GM20431 (cell line): ENCODE results near the gene ZMYM1.
"Not testable (repeated sequence)": the region's sequence is repeated elsewhere in the genome, so short reads cannot be mapped to it uniquely, and the experiment has no call there.

ENCODE experiments used
- in situ Hi-C: fragments of 300-500 bp; cut with MseI, MboI; formaldehyde crosslinking; loops from one replicate; pipeline ENCODE4 v1.15.0; 2020; ENCODE audit warnings: low sequenced_read_pairs; ENCODE audit not compliant: unreplicated experiment

Gene ZMYM1

DNA sequence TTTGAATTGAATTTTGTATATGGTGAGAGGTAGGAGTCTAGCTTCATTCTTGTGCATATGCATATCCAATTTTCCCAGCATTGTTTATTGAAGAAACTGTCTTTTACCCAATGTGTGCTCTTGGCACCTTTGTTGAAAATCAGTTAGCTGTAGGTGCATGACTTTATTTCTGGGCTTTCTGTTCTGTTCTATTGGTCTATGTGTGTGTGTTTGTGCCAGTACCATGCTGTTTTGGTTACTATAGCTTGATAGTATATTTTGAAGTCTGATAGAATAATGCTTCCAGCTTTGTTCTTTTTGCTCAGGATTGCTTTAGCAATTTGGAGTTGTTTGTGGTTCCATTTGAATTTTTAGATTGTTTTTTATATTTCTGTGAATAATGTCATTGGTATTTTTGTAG lies 9.4 kb upstream of the ZMYM1 start:
- in situ Hi-C loops: no loop called here

DNA sequence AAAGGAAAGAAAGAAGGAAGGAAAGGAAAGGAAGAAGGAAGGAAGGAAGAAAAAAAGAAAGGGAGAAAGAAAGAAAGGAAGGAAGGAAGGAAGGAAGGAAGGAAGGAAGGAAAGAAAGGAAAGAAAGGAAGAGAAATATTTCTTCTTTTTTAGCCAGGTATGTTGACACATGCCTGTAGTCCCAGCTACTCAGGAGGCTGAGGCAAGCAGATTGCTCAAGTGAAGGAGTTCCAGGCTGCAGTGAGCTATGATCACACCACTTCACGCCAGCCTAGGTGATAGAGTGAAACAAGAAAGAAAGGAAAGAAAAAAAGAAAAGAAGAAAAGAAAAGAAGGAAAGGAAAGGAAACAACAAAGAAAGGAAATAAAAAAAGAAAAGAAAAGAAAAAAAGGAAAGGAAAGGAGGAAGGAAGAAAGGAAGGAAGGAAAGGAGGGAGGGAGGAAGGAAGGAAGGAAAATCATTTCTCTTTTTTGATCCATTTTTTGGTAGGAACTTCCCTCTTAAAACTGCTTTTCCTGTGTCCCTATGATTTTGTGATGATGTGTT lies 5.8 kb upstream of the ZMYM1 start:
- in situ Hi-C loops: no loop called here

DNA sequence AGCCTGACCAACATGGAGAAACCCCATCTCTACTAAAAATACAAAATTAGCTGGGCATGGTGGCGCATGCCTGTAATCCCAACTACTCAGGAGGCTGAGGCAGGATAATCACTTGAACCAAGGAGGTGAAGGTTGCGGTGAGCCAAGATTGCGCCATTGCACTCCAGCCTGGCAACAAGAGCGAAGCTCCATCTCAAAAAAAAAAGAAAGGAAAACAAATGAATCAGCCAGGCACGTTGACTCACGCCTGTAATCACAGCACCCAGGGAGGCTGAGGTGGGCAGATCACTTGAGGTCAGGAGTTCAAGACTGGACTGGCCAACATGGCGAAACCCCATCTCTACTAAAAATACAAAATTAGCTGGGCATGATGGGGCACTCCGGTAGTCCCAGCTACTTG lies 2.8 kb upstream of the ZMYM1 start:
- in situ Hi-C loops: not testable (repeated sequence)

DNA sequence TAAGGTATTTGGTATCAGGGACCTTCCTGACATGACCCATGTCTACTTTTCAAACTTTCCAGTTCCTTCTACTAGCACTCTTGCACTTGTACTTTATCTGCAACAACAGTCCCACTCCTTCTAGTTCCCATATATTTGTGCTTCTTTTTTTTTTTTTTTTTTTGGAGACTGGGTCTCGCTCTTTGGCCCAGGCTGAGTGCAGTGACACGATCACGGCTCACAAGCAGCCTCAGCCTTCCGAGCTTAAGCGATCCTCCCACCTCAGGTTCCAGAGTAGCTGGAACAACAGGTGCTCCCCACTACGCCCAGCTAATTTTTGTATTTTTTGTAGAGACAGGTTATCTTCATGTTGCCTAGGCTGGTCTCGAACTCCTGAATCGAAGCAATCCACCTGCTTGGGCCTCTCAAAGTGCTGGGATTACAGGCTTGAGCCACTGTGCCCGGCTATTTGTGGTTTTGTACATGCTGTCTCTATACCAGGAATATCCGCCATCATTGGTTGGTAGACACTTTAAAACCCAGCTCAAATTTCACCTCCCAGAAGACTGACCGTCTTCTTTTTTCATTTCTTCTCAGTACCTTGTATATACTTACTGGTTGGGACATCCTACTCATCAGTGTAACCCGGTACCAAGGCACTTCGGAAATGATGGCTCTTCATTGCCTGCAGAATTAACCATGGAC lies 1.1 kb downstream of the ZMYM1 start:
- in situ Hi-C loops: no loop called here

DNA sequence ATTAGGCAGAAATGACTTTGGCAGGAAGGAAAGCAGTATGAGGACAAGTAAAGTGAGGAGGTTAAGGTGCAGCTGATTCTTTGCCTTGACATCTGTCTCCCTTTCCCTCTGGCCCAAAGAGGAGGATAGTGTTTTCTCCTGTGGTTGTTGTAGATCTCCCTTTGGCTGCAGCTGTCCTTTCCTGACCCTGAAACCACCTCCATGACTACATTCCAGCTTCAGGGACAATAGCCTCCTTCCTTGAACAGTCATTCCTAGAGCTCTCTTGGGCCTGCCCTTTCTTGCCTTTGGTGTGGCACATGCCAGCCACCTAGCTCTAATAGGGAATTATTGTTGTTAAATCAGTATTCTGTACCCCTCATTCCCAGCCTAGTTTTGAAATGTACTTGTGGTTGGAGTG lies 6.2 kb downstream of the ZMYM1 start:
- in situ Hi-C loops: no loop called here

DNA sequence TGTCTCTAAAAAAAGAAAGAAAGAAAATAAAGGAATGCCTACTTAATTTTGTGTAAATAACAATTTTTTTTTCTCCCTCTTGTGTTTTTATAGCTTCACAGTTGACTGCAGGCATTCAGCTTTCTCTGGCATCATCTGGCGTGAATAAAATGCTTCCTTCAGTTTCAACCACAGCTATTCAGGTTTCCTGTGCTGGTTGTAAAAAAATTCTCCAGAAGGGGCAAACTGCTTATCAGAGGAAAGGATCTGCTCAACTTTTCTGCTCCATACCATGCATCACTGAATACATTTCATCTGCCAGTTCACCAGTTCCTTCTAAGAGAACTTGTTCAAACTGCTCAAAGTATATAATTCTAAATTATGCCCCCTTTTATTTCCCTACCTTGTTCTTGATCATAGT lies 18.0 kb downstream of the ZMYM1 start:
- in situ Hi-C loops: no loop called here

DNA sequence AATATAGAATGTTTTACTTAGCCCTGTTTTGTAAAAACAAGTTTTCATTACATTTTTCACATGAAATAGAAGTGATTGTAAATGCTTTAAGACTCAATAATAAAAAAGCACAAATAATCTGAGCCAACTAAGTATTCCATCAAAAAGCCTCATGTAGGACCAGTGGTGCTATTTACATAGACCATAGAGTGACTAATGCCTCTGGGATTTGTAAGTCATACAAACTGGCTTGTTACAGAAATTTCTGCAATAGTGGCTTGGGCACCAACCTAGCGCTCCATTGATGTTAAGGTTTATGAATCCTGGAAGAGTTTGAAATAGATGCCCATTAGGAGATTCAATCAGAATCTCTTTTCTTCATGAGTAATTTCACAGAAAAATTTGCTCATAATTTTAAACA lies 31.9 kb downstream of the ZMYM1 start:
- in situ Hi-C loops: no loop called here

DNA sequence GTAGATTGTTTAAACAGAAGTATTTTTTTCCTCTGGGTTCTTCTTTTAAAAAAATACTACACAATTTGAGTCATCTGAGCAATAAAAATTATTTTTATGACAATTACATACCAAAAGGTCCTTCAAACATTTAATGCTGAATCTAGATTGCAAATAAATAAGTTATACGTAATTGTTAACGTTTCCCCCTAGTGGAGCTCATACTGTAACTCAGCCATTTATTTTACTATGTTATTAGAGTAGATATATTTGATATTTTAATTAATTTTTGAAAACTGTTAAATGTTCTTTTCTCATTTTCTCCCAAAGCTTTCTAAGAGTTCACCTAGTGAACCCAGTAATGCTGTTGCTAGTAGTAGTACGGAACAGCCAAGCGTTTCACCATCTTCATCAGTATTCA lies 33.5 kb downstream of the ZMYM1 start:
- in situ Hi-C loops: no loop called here

DNA sequence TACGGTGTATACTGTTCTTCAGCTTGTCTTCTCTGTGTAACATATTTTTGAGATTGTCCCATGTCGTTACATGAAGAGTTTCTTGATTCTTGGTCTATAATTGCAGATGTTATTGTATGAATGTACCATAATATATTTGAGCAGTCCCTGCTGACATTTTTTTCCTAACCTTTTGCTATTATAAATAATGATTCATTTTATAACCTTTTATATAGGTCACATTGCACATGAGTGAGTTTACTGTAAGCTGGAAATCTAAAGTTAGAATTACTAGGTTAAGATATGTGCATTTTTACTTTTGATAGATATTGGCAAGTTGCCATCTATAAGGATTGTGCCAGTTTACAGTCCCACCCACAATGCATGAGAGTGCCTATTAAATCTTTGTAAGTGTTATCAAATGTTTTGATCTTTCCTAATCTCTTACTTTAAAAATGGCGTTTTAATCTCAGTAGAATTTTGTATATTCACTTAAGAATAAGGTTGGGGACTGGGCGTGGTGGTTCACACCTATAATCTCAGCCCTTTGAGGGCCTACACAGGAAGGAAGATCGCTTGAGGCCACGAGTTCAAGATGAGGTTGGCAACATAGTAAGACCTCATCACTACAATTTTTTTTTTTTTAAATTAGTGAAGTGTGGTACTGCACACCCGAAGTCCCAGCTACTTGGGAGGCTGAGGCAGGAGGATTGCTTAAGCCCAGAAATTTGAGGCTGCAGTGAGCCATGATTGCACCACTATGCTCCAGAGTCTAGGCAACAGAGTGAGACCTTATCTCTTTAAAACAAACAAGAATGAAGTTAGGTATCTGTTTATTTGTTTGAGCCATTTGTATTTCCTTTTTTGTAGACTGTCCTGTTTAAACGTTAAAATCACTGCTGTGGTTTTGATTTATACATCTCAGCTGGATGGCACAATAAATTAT lies 36.5 kb downstream of the ZMYM1 start:
- in situ Hi-C loops: no loop called here

DNA sequence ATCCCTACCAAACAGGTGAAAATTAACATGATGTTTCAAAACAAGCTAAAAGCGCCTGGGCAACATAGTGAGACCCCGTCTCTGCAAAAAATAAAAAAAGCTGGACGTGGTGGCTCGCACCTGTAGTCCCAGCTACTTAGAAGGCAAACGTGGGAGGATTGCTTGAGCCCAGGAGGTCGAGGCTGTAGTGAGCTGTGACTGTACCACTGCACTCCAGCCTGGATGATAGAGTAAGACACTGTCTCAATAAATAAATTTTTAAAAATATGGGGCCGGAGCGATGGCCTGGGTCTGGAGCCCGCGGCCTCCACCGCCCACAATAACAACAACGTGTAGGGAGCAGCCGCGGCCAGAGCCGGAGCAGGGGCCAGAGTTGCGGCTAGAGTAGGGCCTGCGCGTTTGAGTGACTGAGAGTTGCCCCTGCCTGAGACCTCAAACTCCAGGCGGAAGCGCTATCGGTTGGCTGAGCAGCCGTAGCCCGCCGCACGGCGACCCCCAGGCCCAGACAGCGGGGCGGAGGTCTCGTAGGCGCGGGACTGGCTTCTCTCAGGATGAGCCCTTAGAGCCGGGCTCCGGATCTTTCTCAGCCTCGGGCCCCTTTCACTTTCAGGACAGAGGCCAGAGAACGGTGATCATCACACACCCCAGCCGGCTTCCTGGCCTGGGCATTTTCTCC lies 41.4 kb downstream of the ZMYM1 start:
- in situ Hi-C loops: no loop called here

DNA sequence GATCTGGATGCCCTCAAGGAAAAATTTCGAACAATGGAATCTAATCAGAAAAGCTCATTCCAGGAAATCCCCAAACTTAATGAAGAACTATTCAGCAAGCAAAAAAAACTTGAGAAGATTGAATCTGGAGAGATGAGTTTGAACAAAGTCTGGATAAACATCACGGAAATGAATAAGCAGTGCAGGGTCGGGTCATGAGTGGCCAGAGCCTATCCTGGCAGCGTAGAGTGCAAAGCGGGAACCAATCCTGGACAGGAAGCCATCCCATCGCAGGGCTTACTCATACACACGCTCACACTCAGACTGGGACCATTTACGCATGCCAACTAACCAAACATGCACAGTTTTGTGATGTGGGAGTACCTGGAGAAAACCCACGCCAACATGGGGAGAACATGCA lies 43.1 kb downstream of the ZMYM1 start:
- in situ Hi-C loops: no loop called here

DNA sequence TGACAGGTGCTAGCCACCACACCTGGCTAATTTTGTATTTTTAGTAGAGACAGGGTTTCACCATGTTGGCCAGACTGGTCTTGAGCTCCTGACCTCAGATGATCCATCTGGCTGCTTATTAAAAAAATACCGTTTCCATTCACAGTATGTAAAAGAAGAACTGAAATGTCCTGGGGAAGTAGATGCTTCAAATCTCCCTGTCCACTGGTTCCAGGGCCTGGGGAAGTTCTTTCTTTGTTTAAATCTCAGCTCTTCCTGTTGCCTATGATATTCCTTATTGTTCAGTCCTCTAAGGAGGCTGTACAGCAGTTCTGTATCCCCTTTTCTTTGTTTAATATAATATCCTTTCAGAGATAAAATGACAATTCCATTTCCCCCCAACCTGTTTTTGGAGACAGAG lies 47.4 kb downstream of the ZMYM1 start:
- in situ Hi-C loops: no loop called here

DNA sequence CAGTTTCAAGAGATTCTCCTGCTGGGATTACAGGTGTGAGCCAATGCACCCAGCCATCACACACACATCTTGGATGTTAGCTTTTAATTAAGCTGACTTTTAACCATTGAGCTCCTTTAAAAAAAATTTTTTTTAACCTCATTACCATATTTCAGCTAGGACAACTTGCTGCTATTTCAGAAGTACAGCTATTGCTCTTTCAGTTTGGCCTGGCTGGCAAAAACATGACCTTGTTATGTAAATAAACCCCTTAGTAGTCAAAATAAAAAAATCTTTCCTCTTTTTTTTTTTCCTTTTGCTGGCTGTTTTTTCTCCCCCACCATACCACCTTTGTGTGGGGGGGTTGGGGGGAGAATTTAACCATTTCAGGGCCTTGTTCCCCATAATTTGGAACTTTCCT lies 49.9 kb downstream of the ZMYM1 start:
- in situ Hi-C loops: no loop called here

DNA sequence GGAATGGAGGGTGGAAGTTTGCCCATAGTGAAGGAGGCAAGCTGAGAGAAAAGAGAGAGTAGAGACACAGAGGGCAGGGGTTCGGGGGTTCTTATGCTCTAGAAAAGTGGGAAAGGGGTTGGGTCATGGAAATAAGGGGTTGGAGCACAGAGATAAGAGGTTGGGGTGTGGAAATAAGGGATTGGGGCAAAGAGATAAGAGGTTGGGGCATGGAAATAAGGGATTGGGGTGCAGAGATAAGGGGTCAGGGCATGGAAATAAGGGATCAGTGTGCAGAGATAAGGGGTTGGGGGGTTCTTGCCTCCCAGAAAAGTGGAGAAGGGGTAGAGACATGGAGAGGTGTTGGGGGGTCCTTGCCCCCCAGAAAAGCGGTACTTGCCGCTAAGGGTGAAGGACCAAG lies 57.6 kb downstream of the ZMYM1 start:
- in situ Hi-C loops: no loop called here

DNA sequence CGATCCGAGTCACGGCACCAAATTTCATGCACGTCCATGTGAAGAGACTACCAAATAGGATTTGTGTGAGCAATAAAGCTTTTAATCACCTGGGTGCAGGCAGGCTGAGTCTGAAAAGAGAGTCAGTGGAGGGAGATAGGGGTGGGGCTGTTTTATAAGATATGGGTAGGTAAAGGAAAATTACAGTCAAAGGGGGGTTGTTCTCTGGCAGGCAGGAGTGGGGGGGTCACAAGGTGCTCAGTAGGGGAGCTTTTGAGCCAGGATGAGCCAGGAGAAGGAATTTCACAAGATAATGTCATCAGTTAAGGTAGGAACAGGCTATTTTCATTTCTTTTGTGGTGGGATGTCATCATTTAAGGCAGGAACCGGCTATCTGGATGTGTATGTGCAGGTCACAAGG lies 58.4 kb downstream of the ZMYM1 start:
- in situ Hi-C loops: not testable (repeated sequence)

DNA sequence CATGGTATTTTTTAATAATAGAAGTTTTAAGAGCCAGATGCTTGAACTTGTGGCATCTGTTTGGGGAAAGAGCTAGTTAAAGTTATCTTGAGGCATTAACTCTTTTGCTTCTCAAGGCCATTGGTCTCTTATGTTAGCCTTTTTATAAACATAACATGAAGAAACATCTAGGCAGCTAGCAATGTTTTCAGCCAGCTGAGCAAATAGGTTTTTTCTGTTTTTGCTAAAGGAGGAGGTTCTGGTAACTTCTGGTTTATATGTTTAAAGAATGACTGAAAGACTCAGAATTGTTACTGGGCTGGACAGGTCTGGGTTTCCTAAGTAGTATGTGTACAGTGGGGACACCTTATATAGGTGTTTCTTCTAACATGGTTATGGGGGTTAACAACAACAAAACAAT lies 63.1 kb downstream of the ZMYM1 start:
- in situ Hi-C loops: not testable (repeated sequence)

DNA sequence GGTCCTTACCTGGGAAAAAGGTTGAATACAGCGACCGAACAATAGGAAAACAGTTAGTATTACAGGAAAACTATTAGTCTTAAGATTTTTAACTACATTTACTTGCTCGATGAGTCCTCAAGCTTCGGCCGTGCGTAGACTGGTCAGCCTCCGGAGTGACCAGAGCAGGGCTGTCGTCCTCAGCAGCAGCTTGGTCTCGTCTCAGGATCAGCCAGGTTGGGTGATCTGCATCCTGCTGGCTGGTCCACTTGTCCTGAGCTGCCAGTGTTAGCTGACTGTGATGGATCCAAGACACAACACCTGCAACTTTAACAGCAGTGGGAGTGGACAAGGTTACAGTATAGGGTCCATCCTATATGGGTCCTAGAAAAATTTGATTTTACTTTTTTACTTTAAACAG lies 63.5 kb downstream of the ZMYM1 start:
- in situ Hi-C loops: not testable (repeated sequence)

DNA sequence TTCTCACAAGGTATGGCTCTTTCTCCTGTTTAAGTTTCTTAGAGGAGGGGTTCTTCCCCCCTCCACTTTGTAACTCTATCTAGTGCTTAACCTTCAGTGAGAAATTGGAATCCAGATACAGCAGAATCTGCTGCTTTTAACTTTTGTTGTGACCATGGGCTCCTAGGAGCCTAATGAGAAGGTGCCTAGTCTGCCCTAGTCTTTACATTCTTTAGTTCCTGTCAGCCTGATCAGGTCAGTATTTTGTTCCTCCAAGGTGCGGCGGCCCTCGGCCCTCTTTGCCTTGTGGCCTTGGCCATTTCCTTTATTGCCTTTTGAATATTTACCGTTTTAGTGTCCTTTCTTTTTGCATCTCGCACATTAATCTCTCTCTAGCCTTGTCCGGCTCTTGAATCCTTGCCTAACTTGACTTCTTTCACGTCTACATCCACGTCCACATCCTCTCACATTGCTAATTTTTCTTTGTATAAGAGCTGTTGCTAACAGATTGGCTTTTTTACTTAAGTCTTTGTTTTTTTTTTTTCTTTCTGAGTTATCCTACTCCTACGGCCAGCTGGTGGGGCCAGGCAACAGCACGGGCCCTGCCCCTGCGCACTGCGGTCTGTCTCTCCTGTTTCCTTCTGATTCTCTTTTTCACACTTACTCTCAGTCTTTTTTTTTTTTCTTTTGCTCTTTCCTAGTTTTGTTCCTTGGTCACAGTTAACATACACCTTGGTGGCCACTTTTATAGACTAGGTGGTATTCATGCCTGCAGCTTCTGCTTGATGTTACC lies 64.7 kb downstream of the ZMYM1 start:
- in situ Hi-C loops: no loop called here

DNA sequence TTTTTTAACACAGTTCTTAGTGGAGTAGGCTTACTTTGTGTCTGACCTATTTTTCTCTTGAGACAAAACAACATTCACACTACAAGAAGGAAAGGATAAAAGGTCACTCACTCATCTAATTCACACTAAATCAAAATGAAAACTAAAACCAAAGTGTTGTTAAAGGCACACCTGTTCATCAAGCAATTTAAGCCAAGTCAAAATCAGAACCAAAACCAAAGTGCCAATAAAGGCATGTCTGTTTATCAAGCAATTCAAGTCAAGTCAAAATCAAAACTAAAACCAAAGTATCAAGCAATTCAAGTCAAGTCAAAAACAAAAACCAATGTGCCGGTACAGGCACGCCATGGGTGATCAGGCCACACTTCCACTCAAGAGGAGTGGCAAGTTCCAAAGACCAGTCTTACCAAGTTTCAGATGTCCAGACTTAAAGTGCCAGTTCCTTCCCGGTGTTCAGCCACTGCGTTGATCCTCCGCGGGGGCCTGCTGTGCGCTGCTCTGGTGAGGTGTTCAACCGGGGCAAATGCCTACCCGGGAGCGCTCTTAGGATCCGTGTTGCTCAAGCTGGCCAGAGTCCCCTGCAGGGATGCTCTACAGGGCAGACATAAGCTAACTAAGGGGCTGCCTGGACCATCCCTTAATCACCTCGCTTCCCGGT lies 66.8 kb downstream of the ZMYM1 start:
- in situ Hi-C loops: not testable (repeated sequence)

DNA sequence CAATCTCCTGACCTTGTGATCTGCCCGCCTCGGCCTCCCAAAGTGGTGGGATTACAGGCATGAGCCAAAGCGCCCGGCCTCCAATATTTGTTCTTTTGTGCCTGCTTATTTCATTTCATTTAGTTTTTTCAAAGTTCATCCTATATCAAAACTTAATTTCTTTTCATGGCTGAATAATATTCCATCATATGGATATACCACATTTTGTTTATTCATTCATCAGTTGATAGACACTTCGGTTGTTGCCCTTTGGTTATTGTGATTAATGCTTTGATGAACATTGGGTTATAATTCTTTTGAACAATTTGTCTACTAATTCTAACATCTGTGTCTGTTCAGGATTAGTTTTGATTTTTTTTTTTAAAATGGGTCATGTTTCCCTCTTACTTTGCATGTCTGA lies 72.0 kb downstream of the ZMYM1 start:
- in situ Hi-C loops: no loop called here
